ENCODE data around the gene NFKB1. TPM values are rescaled to one million over a fixed set of nuclear protein-coding genes. Genes with fewer than 3 reads are reported as not detected.

Gene NFKB1
- total and polyA plus RNA-seq, 9 of the 15 experiments (the other 6 are each of a cell fraction or from before 2014, with no cell fraction given), result 2.4 to 14.5 (median 10.3) TPM

DNA sequence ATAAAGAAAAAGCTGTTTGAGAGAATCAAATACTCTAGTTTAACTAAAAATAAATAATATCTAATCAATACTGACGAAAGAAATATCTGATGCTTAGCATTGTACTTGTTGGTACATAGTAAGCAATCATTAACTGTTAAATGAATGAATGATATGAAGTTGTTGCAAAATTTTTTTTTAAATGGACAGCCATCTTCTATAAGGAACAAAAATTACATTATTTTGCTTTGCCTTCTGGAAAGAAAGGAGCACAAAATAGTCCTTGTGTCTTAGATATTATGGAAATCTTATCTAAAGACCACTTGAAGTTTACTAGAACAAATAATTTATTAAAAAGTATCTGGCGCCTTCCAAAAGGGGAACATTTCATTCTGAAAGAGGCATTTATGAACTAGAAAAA, 4.5 kb downstream of the NFKB1 start:
- Histone ChIP-seq H3K9me1 (ENCODE audit: control insufficient read depth, insufficient read depth, low read length) (no peaks in the 10 kb centered on the region), H3K79me2 (ENCODE audit: control insufficient read depth, insufficient read depth, low read length) (peaks cover 29% of the 10 kb centered on the region), H2AFZ (ENCODE audit: low read depth, low read length) (no peak overlapping the region), H3K27me3 (ENCODE audit: control insufficient read depth in 2 of 2, insufficient read depth in 2 of 2, low read length in 2 of 2) (no peaks in the 10 kb centered on the region), H3K27ac (ENCODE audit: extremely low read depth, low read depth, low read length) (no peak overlapping the region), H3K9me3 (replicated peaks; ENCODE audit: control insufficient read depth, insufficient read depth, low read depth, low read length) (no peaks in the 10 kb centered on the region), H3K4me1 (replicated peaks in 1 of 2; ENCODE audit: control insufficient read depth in 2 of 2, insufficient read depth in 2 of 2, low read length in 2 of 2) (peaks cover 11 to 15% of the 10 kb centered on the region in 2 experiments; a peak in 3 of 5 replicates), H3K4me2 (ENCODE audit: insufficient read depth, low read length) (no peak overlapping the region), H3K9ac (ENCODE audit: insufficient read depth in 1 of 2, low read depth in 2 of 2, low read length in 2 of 2) (no peak overlapping the region), H3K4me3 (no peak overlapping the region), H4K20me1 (replicated peaks; ENCODE audit: control insufficient read depth, insufficient read depth, low read length) (no peaks in the 10 kb centered on the region), H3K36me3 (ENCODE audit: control insufficient read depth, insufficient read depth, low read length) (no peaks in the 10 kb centered on the region)
- intact Hi-C loops (cut with micrococcal nuclease), result no loop called here
- FAIRE-seq, result no peak
- ChIA-PET POLR2A (no interaction called here), CTCF (ENCODE audit: low intra/inter-chr PET ratio) (no interaction called here)
- TF ChIP-seq ZNF277 (CRISPR knock-in tag; IDR thresholded peaks at IDR 0.05; ENCODE audit: borderline replicate concordance), result no peak
- no peak for TF ChIP-seq TARDBP (IDR thresholded peaks at IDR 0.05)
- TF ChIP-seq POLR2AphosphoS2 (IDR thresholded peaks at IDR 0.05; ENCODE audit: low read length), result no peak
- no peak for TF ChIP-seq HEY1 (CRISPR knock-in tag; IDR thresholded peaks at IDR 0.05; ENCODE audit: borderline replicate concordance)
- no peak for TF ChIP-seq ZNF232 (CRISPR knock-in tag; IDR thresholded peaks at IDR 0.05)
- TF ChIP-seq IRF2 (CRISPR knock-in tag; IDR thresholded peaks at IDR 0.05), result no peak
- DNase-seq (ENCODE audit: extremely low read depth in 1 of 4, low spot score in 3 of 4), result no peak
- ATAC-seq, result no peak
- no TSS peak for BruUV-seq (replicated peaks)
- in situ Hi-C loops (cut with MboI), result no loop called here
- 97% methylated on average over 2 of the region's 2 CpGs for WGBS (ENCODE audit: insufficient coverage, low coverage, missing lambda C conversion rate)

Measured in K562 (cell line).